Measurements from ENCODE around the gene GALNT14. TPM values are rescaled to one million over a fixed set of nuclear protein-coding genes. Genes with fewer than 3 reads are reported as not detected.

Gene GALNT14
- total RNA-seq, 4 donors from 2014 or later, result 8.3 to 26.1 (median 16.3) TPM

DNA sequence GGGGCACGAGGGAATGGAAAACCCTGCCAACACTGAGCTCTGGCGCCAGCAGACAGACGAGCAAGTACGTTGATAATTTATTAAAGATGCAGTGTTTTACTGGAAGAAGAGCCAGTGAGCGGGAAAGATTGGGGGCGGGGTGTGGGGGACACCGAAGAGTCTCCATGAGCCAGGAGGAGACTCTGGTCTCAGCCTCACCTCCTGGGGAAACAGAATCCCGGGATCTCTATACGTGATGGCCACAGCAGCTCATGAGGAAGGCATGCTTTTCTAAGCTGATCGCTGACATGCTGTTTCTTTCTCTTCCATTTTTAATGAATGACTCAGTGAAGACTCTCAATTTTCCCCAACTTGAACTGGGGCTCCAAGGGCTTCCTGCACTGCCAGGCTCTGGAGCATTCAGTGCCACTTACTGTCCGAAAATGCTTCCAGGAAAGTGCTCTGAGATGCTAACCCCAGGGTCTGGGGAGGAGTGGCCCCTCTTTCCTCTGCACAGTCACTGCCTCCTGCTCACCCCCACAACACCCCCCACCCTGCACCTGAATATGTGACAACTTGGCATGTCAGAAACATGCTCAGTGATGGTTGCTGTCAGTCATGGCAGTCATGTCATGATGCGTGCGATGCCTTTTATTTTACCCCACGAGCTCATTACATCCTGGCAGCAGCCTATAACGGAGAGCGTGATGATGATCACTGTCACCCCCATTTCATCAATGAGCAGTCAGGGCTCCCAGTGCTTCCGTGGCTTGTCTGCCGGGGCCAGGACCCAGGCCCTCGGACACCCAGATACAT, 166.8 kb downstream of the GALNT14 start:
- Histone ChIP-seq H3K4me3 (no peak overlapping the region), H3K27ac (no peak overlapping the region), H3K27me3 (no peaks in the 10 kb centered on the region), H3K36me3 (no peaks in the 10 kb centered on the region), H3K9me3 (no peaks in the 10 kb centered on the region), H3K4me1 (no peaks in the 10 kb centered on the region)
- DNase-seq, result no peak
- TF ChIP-seq POLR2A (IDR thresholded peaks at IDR 0.05) (no peak), CTCF (IDR thresholded peaks at IDR 0.05) (no peak)

GRCh38 chr2:30968660-30969397, 169.4 kb downstream of the GALNT14 start:
- peak overlapping the region in 1 of 4 donors; percentile 43 for H3K27ac ChIP-seq
- no peak overlapping the region for H3K4me3 ChIP-seq
- no peaks in the 10 kb centered on the region for H3K36me3 ChIP-seq
- H3K9me3 ChIP-seq, result no peaks in the 10 kb centered on the region
- TF ChIP-seq POLR2A (IDR thresholded peaks at IDR 0.05) (no peak), CTCF (IDR thresholded peaks at IDR 0.05) (no peak)
- H3K27me3 ChIP-seq, result no peaks in the 10 kb centered on the region
- H3K4me1 ChIP-seq, result no peaks in the 10 kb centered on the region
- peak in 1 of 3 donors; percentile 52 for DNase-seq

- Histone ChIP-seq H3K36me3 (no peaks in the 10 kb centered on the region), H3K4me3 (no peak overlapping the region), H3K4me1 (no peaks in the 10 kb centered on the region), H3K9me3 (no peaks in the 10 kb centered on the region), H3K27me3 (no peaks in the 10 kb centered on the region), H3K27ac (no peak overlapping the region)
- no peak for DNase-seq
- TF ChIP-seq POLR2A (IDR thresholded peaks at IDR 0.05) (no peak), CTCF (IDR thresholded peaks at IDR 0.05) (no peak)
Observed at GRCh38 chr2:30966786-30967185, 171.5 kb downstream of the GALNT14 start.

DNA sequence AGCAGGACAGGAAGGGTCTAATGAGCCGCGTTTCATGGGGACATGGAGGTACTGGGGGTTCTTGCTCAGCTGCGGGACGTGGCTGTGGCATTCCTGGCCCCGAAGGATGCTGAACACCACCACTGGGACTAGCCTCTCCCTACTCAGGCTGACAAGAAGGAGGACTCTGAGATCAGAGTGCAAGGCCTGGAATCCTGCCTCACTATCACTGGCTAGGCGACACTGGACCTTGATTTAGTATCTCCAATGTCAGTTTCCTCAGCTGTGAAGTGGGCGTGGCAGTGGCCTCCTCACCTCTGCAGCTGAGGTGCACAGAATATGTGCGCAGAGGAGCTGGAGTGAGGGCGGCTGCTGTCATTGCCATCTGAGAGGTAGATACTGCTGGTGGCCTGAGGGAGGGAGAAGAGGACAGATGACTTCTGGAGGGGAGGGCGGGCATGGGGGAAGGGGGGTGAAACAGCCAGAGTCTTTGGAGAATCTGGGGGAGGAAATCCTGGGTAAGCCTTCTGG, 173.2 kb downstream of the GALNT14 start:
- Histone ChIP-seq H3K27me3 (no peaks in the 10 kb centered on the region), H3K36me3 (no peaks in the 10 kb centered on the region), H3K4me1 (no peaks in the 10 kb centered on the region), H3K9me3 (no peaks in the 10 kb centered on the region), H3K4me3 (no peak overlapping the region), H3K27ac (no peak overlapping the region)
- TF ChIP-seq CTCF (IDR thresholded peaks at IDR 0.05) (no peak), POLR2A (IDR thresholded peaks at IDR 0.05) (no peak)
- DNase-seq, result peak in 1 of 3 donors; percentile 52

DNA sequence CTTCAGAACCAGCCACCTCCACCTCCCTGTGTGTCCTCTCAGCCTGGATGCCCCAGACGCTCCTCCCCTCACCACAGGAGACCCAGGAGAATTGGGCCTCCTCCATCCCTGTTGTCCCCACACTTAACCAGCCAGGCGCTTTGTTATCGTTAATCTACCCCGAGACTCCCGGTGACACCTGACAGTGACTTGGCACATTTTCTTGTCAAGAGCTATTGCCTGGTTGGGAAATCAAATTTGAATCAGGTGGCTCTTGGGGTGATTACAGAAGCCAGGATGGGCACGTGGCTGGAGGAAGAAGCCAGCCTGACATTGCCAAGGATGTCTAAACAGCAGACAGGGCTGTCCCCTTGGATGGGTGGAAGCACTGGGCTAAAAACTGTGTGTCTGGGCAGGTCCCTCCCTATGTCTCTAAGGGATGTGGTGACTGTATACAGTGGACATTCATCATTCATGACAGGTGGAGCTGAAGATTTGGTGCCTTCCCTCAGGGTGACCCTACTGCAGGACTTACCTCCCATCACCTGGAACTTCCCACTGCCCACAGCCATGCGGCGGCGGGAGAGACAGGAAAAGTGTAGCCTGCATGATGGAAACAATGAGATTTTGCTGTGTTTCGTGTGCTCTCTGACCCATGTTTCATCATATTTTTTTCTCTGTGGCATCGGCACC, 173.8 kb downstream of the GALNT14 start:
- H3K4me3 ChIP-seq, result no peak overlapping the region
- DNase-seq, result no peak

More for the DNA sequence above, 173.8 kb downstream of the GALNT14 start:
- no peak for TF ChIP-seq CTCF (IDR thresholded peaks at IDR 0.05)
- TF ChIP-seq POLR2A (IDR thresholded peaks at IDR 0.05), result no peak
- H3K36me3 ChIP-seq, result no peaks in the 10 kb centered on the region
- no peaks in the 10 kb centered on the region for H3K9me3 ChIP-seq
- H3K4me1 ChIP-seq, result no peaks in the 10 kb centered on the region
- no peak overlapping the region for H3K27ac ChIP-seq
- no peaks in the 10 kb centered on the region for H3K27me3 ChIP-seq
